ENCODE measurements around the gene ELP5.
A peak's percentile ranks its signal among the peaks of the same experiment; 100 is the strongest.

ELP5 gene

GRCh38 chr17:7219812-7220592, 32.0 kb upstream of the ELP5 start, which contains the start of the genes ACADVL and DLG4:
Gene ACADVL, plus strand, starts transcription at chr17:7219938. Its CDS starts 47 bp downstream, at chr17:7219985.
Gene DLG4, minus strand, starts transcription at chr17:7219836.
- TF ChIP-seq CTCF (IDR thresholded peaks at IDR 0.05; ENCODE audit: low read length, missing control alignments), result no peak
- peak; percentile 88 for DNase-seq (ENCODE audit: low read depth)
- peak within 1 kb of the TSS; percentile 76 for H3K4me3 ChIP-seq (replicated peaks; ENCODE audit: low read depth, low read length)

GRCh38 chr17:7220593-7221277, 31.3 kb upstream of the ELP5 start:
- DNase-seq (ENCODE audit: low read depth), result peak; percentile 73
- TF ChIP-seq CTCF (IDR thresholded peaks at IDR 0.05; ENCODE audit: low read length, missing control alignments), result peak; percentile 48
- peak overlapping the region; percentile 76 for H3K4me3 ChIP-seq (replicated peaks; ENCODE audit: low read depth, low read length)

- H3K4me3 ChIP-seq (replicated peaks; ENCODE audit: low read depth, low read length), result no peak overlapping the region
- no peak for TF ChIP-seq CTCF (IDR thresholded peaks at IDR 0.05; ENCODE audit: low read length, missing control alignments)
- DNase-seq (ENCODE audit: low read depth), result no peak
Observed at GRCh38 chr17:7221278-7222092, 30.5 kb upstream of the ELP5 start.

- DNase-seq (ENCODE audit: low read depth), result no peak
- no peak overlapping the region for H3K4me3 ChIP-seq (replicated peaks; ENCODE audit: low read depth, low read length)
- no peak for TF ChIP-seq CTCF (IDR thresholded peaks at IDR 0.05; ENCODE audit: low read length, missing control alignments)
Observed at GRCh38 chr17:7222093-7222971, 29.7 kb upstream of the ELP5 start.

GRCh38 chr17:7222972-7223292, 29.1 kb upstream of the ELP5 start:
- DNase-seq (ENCODE audit: low read depth), result no peak
- H3K4me3 ChIP-seq (replicated peaks; ENCODE audit: low read depth, low read length), result no peak overlapping the region
- TF ChIP-seq CTCF (IDR thresholded peaks at IDR 0.05; ENCODE audit: low read length, missing control alignments), result no peak

GRCh38 chr17:7223375-7223774, 28.6 kb upstream of the ELP5 start:
- TF ChIP-seq CTCF (IDR thresholded peaks at IDR 0.05; ENCODE audit: low read length, missing control alignments), result no peak
- DNase-seq (ENCODE audit: low read depth), result no peak
- no peak overlapping the region for H3K4me3 ChIP-seq (replicated peaks; ENCODE audit: low read depth, low read length)

Measured in fibroblast of pulmonary artery (primary cell).